Measurements from ENCODE around the gene OR10R2. TPM values are rescaled to one million over a fixed set of nuclear protein-coding genes. Genes with fewer than 3 reads are reported as not detected.

The OR10R2 gene
- total and polyA plus RNA-seq, 12 donors: not detected

DNA sequence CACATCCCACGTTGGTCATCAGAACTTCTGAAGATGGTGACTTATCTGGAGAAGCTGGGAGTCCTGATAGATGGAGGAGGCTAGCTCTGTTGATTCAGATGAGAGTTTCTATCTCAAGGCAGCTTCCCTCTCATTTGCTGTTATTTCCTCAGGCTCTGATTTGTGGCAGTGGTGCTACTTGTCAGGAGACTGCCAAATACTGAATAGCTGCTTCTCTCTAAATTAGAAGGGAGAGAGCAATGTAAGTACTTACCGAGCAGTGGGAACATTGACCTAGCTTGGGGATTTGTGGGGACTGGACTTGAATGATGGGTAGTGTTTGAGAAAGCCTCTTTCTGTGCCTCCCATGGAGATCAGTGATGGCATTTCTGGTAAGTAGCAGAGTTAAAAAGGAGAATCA, 10.5 kb upstream of the OR10R2 start, which contains the start of gene OR10K1:
Gene OR10K1, plus strand, starts transcription at position 301 of the 400 bp plus-strand sequence. CDS start 3,728 bp downstream, outside the sequence.
- Histone ChIP-seq H3K4me1 (no peaks in the 10 kb centered on the region), H3K36me3 (no peaks in the 10 kb centered on the region), H3K4me3 (no peak within 1 kb of the TSS), H3K27me3 (peaks cover 0 to 4% (median 0%) of the 10 kb centered on the region in 7 donors), H3K27ac (no peak within 1 kb of the TSS), H3K9me3 (no peaks in the 10 kb centered on the region)
- TF ChIP-seq, protein P1, sequence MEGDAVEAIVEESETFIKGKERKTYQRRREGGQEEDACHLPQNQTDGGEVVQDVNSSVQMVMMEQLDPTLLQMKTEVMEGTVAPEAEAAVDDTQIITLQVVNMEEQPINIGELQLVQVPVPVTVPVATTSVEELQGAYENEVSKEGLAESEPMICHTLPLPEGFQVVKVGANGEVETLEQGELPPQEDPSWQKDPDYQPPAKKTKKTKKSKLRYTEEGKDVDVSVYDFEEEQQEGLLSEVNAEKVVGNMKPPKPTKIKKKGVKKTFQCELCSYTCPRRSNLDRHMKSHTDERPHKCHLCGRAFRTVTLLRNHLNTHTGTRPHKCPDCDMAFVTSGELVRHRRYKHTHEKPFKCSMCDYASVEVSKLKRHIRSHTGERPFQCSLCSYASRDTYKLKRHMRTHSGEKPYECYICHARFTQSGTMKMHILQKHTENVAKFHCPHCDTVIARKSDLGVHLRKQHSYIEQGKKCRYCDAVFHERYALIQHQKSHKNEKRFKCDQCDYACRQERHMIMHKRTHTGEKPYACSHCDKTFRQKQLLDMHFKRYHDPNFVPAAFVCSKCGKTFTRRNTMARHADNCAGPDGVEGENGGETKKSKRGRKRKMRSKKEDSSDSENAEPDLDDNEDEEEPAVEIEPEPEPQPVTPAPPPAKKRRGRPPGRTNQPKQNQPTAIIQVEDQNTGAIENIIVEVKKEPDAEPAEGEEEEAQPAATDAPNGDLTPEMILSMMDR (IDR thresholded peaks at IDR 0.05): no peak
- no peak for ATAC-seq
- intact Hi-C loops (cut with DNase I): no loop called here
- DNase-seq: no peak
- WGBS, 2 donors: 64 to 82% methylated on average over 2 of the region's 2 CpGs

DNA sequence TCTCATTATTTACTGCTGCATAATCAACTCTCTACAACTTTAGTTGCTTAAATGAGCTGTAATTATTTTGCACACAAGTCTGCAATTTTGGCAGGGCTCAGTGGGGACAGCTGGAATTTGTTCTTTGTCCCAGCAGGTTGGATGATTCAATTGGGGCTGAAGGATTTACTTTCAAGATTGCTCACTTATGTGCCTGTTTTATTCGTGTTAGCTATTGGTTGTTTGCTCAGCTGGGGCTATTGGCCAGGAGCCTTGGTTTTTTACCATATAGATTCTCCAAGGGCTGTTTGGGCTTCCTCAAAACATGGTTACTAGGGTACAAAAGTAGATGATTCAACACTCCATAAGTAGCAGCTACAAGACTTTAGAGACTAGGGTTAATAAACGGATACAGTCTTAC, 13.4 kb downstream of the OR10R2 start:
- Histone ChIP-seq H3K36me3 (no peaks in the 10 kb centered on the region), H3K9me3 (no peaks in the 10 kb centered on the region), H3K4me1 (no peaks in the 10 kb centered on the region), H3K4me3 (no peak overlapping the region), H3K27ac (no peak overlapping the region), H3K27me3 (peaks cover 0 to 3% (median 0%) of the 10 kb centered on the region in 7 donors)
- ATAC-seq (no peak), DNase-seq (no peak)
- TF ChIP-seq, protein P1 (IDR thresholded peaks at IDR 0.05): no peak
- intact Hi-C loops (cut with DNase I): no loop called here
- WGBS, 2 donors: 58 to 65% methylated on average over 2 of the region's 2 CpGs

DNA sequence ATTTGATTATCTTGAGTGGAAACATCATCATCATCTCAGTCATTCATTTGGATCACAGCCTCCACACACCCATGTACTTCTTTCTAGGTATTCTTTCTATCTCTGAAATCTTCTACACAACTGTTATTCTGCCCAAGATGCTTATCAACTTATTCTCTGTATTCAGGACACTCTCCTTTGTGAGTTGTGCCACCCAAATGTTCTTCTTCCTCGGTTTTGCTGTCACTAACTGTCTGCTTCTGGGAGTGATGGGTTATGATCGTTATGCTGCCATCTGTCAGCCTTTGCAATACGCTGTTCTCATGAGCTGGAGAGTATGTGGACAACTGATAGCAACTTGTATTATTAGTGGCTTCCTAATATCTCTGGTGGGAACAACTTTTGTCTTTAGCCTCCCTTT, 19.3 kb downstream of the OR10R2 start:
- Histone ChIP-seq H3K4me1 (no peaks in the 10 kb centered on the region), H3K36me3 (no peaks in the 10 kb centered on the region), H3K27me3 (peaks cover 0 to 3% (median 0%) of the 10 kb centered on the region in 7 donors), H3K9me3 (no peaks in the 10 kb centered on the region), H3K4me3 (no peak overlapping the region), H3K27ac (no peak overlapping the region)
- DNase-seq: no peak
- ATAC-seq: no peak
- intact Hi-C loops (cut with DNase I): no loop called here
- TF ChIP-seq, protein P1 (IDR thresholded peaks at IDR 0.05): no peak
- WGBS, 2 donors: 44 to 61% methylated on average over 3 of the region's 3 CpGs

DNA sequence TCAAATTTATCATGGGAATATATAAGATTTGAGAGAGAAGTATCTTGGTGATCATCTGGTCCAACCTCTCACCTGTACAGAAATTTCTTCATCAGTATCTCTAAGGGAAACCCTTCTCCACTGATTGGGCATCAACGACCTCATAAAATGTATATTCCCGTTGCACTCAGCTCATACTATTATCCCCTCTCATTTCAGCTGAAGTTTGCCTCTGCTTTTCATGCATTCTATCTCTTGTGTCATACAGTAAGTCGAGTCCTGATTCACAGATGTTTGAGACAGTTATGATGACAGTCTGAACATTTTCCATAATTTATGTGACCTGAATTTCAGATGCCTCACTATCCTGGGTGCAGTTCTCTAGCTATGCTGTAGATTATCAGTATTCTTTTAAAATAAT, 21.0 kb downstream of the OR10R2 start:
- no peaks in the 10 kb centered on the region for H3K9me3 ChIP-seq
- H3K4me3 ChIP-seq: no peak overlapping the region
- intact Hi-C loops (cut with DNase I): no loop called here
- no peak overlapping the region for H3K27ac ChIP-seq
- H3K27me3 ChIP-seq: peaks cover 0 to 15% (median 0%) of the 10 kb centered on the region in 7 donors
- ATAC-seq (no peak), DNase-seq (no peak)
- 57 to 77% methylated on average over 3 of the region's 3 CpGs for WGBS, 2 donors
- TF ChIP-seq, protein P1 (IDR thresholded peaks at IDR 0.05): no peak
- H3K36me3 ChIP-seq: no peaks in the 10 kb centered on the region
- H3K4me1 ChIP-seq: no peaks in the 10 kb centered on the region
